ENCODE results near the gene MAP1S.

MAP1S gene

GRCh38 chr19:17718947-17719711 is at the start of gene MAP1S:
TSS of gene MAP1S (plus strand) at chr19:17719480. CDS start at chr19:17719503, 23 bp downstream.
- peak; percentile 53 to 67 for DNase-seq (ENCODE audit: low read depth in 2 of 2)
- peak within 1 kb of the TSS; percentile 93 to 99 for H3K4me3 ChIP-seq (replicated peaks in 1 of 2; ENCODE audit: low read depth in 2 of 2, low read length in 2 of 2)
- no peak for TF ChIP-seq CTCF (IDR thresholded peaks at IDR 0.05; ENCODE audit: low read depth, low read length)

- TF ChIP-seq CTCF (IDR thresholded peaks at IDR 0.05; ENCODE audit: low read depth, low read length), result no peak
- H3K4me3 ChIP-seq (replicated peaks in 1 of 2; ENCODE audit: low read depth in 2 of 2, low read length in 2 of 2), result no peak overlapping the region
- DNase-seq (ENCODE audit: low read depth in 2 of 2), result peak; percentile 43 to 70
Measured at GRCh38 chr19:17671906-17672305, 47.4 kb upstream of the MAP1S start.

GRCh38 chr19:17673937-17674799 is 45.1 kb upstream of the MAP1S start:
- H3K4me3 ChIP-seq (replicated peaks in 1 of 2; ENCODE audit: low read depth in 2 of 2, low read length in 2 of 2), result no peak overlapping the region
- no peak for TF ChIP-seq CTCF (IDR thresholded peaks at IDR 0.05; ENCODE audit: low read depth, low read length)
- DNase-seq (ENCODE audit: low read depth in 2 of 2), result no peak

GRCh38 chr19:17676295-17676694 is 43.0 kb upstream of the MAP1S start:
- DNase-seq (ENCODE audit: low read depth in 2 of 2), result no peak
- H3K4me3 ChIP-seq (replicated peaks in 1 of 2; ENCODE audit: low read depth in 2 of 2, low read length in 2 of 2), result no peak overlapping the region
- no peak for TF ChIP-seq CTCF (IDR thresholded peaks at IDR 0.05; ENCODE audit: low read depth, low read length)

- no peak for TF ChIP-seq CTCF (IDR thresholded peaks at IDR 0.05; ENCODE audit: low read depth, low read length)
- no peak for DNase-seq (ENCODE audit: low read depth in 2 of 2)
Measured at GRCh38 chr19:17677002-17677401, 42.3 kb upstream of the MAP1S start.

GRCh38 chr19:17678836-17679235 is 40.4 kb upstream of the MAP1S start:
- no peak overlapping the region for H3K4me3 ChIP-seq (replicated peaks in 1 of 2; ENCODE audit: low read depth in 2 of 2, low read length in 2 of 2)
- no peak for TF ChIP-seq CTCF (IDR thresholded peaks at IDR 0.05; ENCODE audit: low read depth, low read length)
- no peak for DNase-seq (ENCODE audit: low read depth in 2 of 2)

More at GRCh38 chr19:17677002-17677401, 42.3 kb upstream of the MAP1S start:
- H3K4me3 ChIP-seq (replicated peaks in 1 of 2; ENCODE audit: low read depth in 2 of 2, low read length in 2 of 2), result no peak overlapping the region
